ENCODE data around the gene ATE1.

The ATE1 gene

DNA sequence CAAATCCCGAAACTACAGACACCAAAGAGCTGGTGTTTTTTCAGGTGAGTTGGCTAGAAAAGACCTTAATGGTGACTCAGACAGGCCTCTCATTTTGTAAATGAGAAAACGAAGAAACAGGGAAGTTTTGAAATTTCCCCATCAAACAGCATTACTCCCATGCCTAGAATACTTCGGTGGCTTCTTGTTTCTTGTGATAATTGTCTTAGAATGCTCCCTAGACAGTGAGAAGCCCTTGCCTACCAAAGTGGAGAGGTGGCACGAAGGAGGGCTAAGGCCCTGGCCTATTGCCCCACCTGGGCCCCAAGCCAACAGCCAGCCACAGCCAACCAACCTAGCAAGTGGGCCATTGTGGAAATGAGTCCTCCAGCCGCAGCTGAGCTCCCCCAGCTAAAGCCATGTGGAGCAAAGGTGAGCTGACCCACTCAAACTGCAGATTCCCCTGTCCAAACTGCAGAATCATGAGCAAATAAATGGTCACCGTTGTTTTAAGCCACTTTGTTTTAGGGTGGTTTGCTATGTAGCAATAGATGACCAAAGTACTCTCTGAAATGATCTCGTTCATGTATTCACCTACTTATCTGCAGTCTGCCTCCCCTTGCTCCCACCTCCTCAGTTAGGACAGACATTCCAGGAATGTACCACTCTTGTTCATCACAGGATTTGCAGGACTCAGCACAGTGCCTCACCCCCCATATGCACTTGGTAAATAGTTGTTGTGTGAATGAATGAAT is 231.9 kb downstream of the ATE1 start:
- no peak for DNase-seq (ENCODE audit: low read depth in 2 of 2)

DNA sequence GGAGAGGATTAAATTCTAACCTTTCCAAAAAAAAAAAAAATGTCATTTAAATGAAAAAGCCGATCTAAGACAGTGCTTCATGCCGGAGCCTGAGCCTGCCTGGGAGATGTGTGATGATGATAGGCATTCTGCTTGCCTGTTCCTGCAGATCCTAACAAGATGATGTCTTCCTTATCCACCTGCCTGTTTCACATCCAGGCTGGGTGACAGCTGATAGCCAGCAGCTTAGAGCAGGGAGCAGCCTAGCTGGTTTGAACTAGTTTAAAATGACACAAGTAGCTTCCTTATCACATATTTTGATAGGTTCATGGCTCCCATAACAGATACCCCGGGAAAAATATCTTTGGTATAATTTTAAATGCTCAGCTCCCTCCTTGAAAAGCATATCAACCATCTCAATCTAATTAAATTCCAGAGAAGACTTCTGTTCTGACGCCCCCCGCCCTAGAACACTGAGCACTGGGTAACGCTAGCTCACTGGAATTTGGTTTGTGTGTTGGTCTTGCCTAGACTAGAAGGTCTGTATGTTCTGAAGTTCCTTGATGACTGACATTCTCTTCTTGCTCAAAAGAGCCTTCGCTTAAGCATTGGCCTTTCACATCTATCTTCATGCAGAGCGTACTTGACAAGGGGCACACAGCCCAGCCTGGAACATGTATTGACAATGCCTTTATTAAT is 232.7 kb downstream of the ATE1 start:
- DNase-seq (ENCODE audit: low read depth in 2 of 2), result no peak

DNA sequence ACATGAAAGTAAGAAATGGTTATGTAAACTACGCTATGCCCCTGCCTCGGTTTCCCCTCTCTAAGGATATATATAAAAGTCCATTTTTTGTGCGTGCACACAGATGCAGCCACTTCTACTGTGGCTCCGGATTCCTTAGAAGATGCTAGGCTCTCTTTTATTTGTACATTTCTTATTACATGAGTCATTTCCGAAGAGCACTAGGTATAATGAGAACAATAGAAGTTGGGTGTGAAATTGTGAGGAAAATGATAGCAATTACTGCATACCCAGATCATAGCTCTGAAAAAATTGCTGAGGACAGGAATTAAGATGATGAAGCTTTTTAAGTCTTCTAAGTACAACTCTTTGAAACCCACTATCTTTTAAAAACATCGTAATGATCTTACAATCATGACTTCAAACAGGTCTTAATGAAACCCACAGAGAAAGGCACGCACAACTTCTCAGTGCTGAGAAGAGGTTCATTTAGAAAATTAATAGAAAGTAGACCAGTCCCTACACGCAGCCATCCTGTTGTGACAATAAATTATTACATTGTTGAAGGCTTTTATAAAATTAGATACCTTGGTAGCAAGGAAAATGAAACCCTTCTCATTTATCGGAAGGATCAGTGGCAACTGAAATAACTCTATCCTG is 233.4 kb downstream of the ATE1 start:
- no peak for DNase-seq (ENCODE audit: low read depth in 2 of 2)

DNA sequence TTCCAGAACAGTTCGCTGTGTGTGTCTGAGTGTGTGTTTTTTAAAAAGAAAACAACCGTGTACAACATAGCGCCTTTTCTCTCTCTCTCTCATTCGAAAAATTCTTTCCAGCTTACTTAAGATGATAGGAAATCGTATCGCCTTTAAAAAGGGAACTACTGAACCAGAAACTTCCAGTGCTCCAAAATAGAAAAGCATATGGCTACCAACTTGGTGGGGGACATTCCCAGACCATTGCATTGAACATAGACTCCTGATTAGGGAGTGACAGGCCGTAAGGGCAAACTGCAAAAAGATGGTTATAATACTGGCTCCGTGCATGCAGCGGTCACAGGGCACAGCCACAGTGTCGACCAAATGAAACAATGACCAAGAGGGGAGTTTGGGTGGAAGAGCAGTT is 235.2 kb downstream of the ATE1 start:
- DNase-seq (ENCODE audit: low read depth in 2 of 2), result no peak

DNA sequence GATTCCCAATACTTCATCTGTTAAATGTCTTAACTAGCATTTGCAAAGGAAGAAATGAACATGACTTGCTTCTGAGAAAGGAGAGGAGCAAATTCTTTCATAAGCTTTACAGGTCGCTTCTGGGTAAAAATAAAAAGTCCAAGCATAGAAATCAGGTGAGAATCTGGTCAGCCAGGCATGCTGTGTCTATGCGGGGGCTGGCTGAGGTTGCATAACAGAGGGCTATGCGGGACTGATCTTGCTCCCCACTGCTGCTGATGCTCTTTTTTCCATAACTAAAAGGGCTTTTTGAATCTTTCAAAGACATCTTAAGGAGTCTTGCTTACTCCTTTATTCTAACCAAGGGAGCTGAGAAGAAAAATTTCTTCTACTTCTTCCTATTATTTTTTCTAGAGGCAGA is 236.9 kb downstream of the ATE1 start:
- DNase-seq (ENCODE audit: low read depth in 2 of 2), result no peak

Data from fibroblast of skin of left biceps (primary cell).